Kidney (tissue), 14 donors: ENCODE measurements around the gene SRSF1. TPM values are rescaled to one million over a fixed set of nuclear protein-coding genes. Genes with fewer than 3 reads are reported as not detected.
"Not testable (repeated sequence)": the region's sequence is repeated elsewhere in the genome, so short reads cannot be mapped to it uniquely, and the experiment has no call there.

Source experiments
- DNase-seq, 5 donors: peaks; one replicate each; pipeline ENCODE4 v3.0.0-alpha.2; 2013 to 2020
- FAIRE-seq: peaks from 2 replicates; lab custom pipeline; 2012; peaks lifted over from hg19 to GRCh38; lab: Jason Lieb, UNC
- H3K27ac ChIP-seq, 2 donors: one replicate each; pipeline ENCODE4 v1.7.0; 2013; ENCODE audit warnings: low read depth in 2 of 2, low read length in 2 of 2, inconsistent platforms in 1 of 2
- H3K27me3 ChIP-seq: one replicate; pipeline ENCODE4 v1.7.1; 2013; ENCODE audit warnings: low read length, inconsistent platforms; ENCODE audit not compliant: control insufficient read depth, insufficient read depth
- H3K36me3 ChIP-seq, 3 donors: one replicate each; pipeline versions ENCODE4 v1.7.0 to v1.7.1; 2013; ENCODE audit warnings: low read length in 3 of 3, control low read depth in 1 of 3, inconsistent platforms in 1 of 3; ENCODE audit not compliant: insufficient read depth in 3 of 3, control insufficient read depth in 2 of 3
- H3K4me1 ChIP-seq, 3 donors: one replicate each; pipeline versions ENCODE4 v1.7.0 to v1.7.1; 2013; ENCODE audit warnings: low read length in 3 of 3, inconsistent platforms in 1 of 3, low read depth in 1 of 3; ENCODE audit not compliant: control insufficient read depth in 2 of 3, insufficient read depth in 2 of 3
- H3K4me3 ChIP-seq, 3 donors: one replicate each; pipeline versions ENCODE4 v1.7.0 to v1.8.1; 2013; ENCODE audit warnings: low read length in 3 of 3, control low read depth in 1 of 3, inconsistent platforms in 1 of 3
- H3K9ac ChIP-seq, 3 donors: one replicate each; pipeline versions ENCODE4 v1.7.0 to v1.7.1; 2013; ENCODE audit warnings: low read length in 3 of 3, control low read depth in 1 of 3, inconsistent platforms in 1 of 3
- H3K9me3 ChIP-seq, 3 donors: one replicate each; pipeline versions ENCODE4 v1.7.0 to v1.7.1; 2013; ENCODE audit warnings: low read length in 3 of 3, control low read depth in 1 of 3, inconsistent platforms in 1 of 3; ENCODE audit not compliant: control insufficient read depth in 2 of 3, insufficient read depth in 1 of 3
- CTCF ChIP-seq: IDR thresholded peaks from 3 replicates; pipeline ENCODE4 v1.5.1; 2012; ENCODE audit warnings: mild to moderate bottlenecking, moderate library complexity, borderline replicate concordance; ENCODE audit not compliant: insufficient read depth; ENCODE audit errors: extremely low read depth
- intact Hi-C: fragments of 100-400 bp; cut with DNase I; formaldehyde crosslinking; loops from one replicate; pipeline ENCODE4 v1.11.1; 2022
- polyA plus RNA-seq: library from polyadenylated mRNA; stranded (reverse); fragments of 350-450 nt; fragmentation: Illumina TruSeq; extraction: RNeasy Lipid Tissue Mini Kit (QIAGEN cat#74804); gene quantifications from one replicate; pipeline ENCODE4 v1.2.3, GENCODE V29; 2014; ENCODE audit warnings: low read depth, low replicate concordance; ENCODE audit not compliant: insufficient read depth
- total RNA-seq: library from RNA; stranded (reverse); fragmentation: NEBNext Ultra II Directional; extraction: Animal tissue kit (Norgen Biotek cat#: 25700); gene quantifications from one replicate; pipeline ENCODE4 v1.2.1, GENCODE V29; 2021
- donor health status: control.
- donor health status: control.
- donor health status: control.
- donor health status: control.
- donor health status: control.
- donor health status: DM: yes; HTN: yes; CAD: no.
- donor health status: Normal renal cell carcinoma (clear cell type).

Gene SRSF1
- total and polyA plus RNA-seq, 2 donors from 2014 or later, result 69.8 to 177 TPM

GRCh38 chr17:57975044-57975443 lies 32.0 kb downstream of the SRSF1 start:
- FAIRE-seq (no peak), DNase-seq (no peak)
- peaks cover 6 to 52% (median 18%) of the 10 kb centered on the region in 3 donors for H3K36me3 ChIP-seq
- no peaks in the 10 kb centered on the region for H3K9me3 ChIP-seq
- H3K9ac ChIP-seq, result peak overlapping the region in 1 of 3 donors; percentile 41
- TF ChIP-seq CTCF, result no peak
- H3K27me3 ChIP-seq, result no peaks in the 10 kb centered on the region
- H3K27ac ChIP-seq, result no peak overlapping the region
- H3K4me3 ChIP-seq, result no peak overlapping the region
- intact Hi-C loops, result no loop called here
- peaks cover 0 to 4% (median 3%) of the 10 kb centered on the region in 3 donors for H3K4me1 ChIP-seq

GRCh38 chr17:57974053-57974824 lies 32.8 kb downstream of the SRSF1 start:
- DNase-seq, H3K9me3 ChIP-seq, H3K27ac ChIP-seq, H3K27me3 ChIP-seq, H3K9ac ChIP-seq, H3K4me3 ChIP-seq, intact Hi-C loops, FAIRE-seq, H3K4me1 ChIP-seq: not testable (repeated sequence)
- peaks cover 6 to 45% (median 18%) of the 10 kb centered on the region in 3 donors for H3K36me3 ChIP-seq

- Histone ChIP-seq H3K27ac (no peak overlapping the region), H3K4me1 (peaks cover 0 to 4% (median 3%) of the 10 kb centered on the region in 3 donors), H3K9me3 (no peaks in the 10 kb centered on the region), H3K27me3 (no peaks in the 10 kb centered on the region), H3K36me3 (peaks cover 2 to 29% (median 13%) of the 10 kb centered on the region in 3 donors), H3K4me3 (no peak overlapping the region), H3K9ac (no peak overlapping the region)
- no peak for TF ChIP-seq CTCF
- DNase-seq (no peak), FAIRE-seq (no peak)
- intact Hi-C loops, result no loop called here
Measured at GRCh38 chr17:57972151-57972550, 34.9 kb downstream of the SRSF1 start.

- DNase-seq (no peak), FAIRE-seq (no peak)
- intact Hi-C loops, result no loop called here
- peaks cover 2 to 23% (median 13%) of the 10 kb centered on the region in 3 donors for H3K36me3 ChIP-seq
- H3K27ac ChIP-seq, result no peak overlapping the region
- H3K4me1 ChIP-seq, result peaks cover 0 to 4% (median 3%) of the 10 kb centered on the region in 3 donors
- TF ChIP-seq CTCF, result no peak
- no peaks in the 10 kb centered on the region for H3K9me3 ChIP-seq
- no peak overlapping the region for H3K4me3 ChIP-seq
- H3K9ac ChIP-seq, result no peak overlapping the region
- no peaks in the 10 kb centered on the region for H3K27me3 ChIP-seq
Measured at GRCh38 chr17:57971572-57971971, 35.5 kb downstream of the SRSF1 start.
